Lower lobe of right lung (tissue), 2 donors: ENCODE data around the gene ISG20. TPM values are rescaled to one million over a fixed set of nuclear protein-coding genes. Genes with fewer than 3 reads are reported as not detected.

Experiments
- ATAC-seq, 2 donors: fragments of 200-7000 bp; cut with Tn5 transposase; one replicate each; pipeline ENCODE4 v1.9.1; 2020 to 2022; ENCODE audit warnings: mild to moderate bottlenecking in 2 of 2, moderate library complexity in 2 of 2
- DNase-seq: peaks from one replicate; pipeline ENCODE4 v3.0.0-alpha.2; 2020
- H3K27ac ChIP-seq: fragments of 200-600 bp; one replicate; pipeline ENCODE4 v1.8.0; 2022
- H3K27me3 ChIP-seq: fragments of 200-600 bp; one replicate; pipeline ENCODE4 v1.8.0; 2022; ENCODE audit warnings: low read depth
- H3K36me3 ChIP-seq: fragments of 200-600 bp; one replicate; pipeline ENCODE4 v1.8.0; 2022; ENCODE audit warnings: mild to moderate bottlenecking
- H3K4me1 ChIP-seq: fragments of 200-600 bp; one replicate; pipeline ENCODE4 v1.8.0; 2022
- H3K4me3 ChIP-seq: fragments of 200-600 bp; one replicate; pipeline ENCODE4 v1.8.0; 2022; ENCODE audit warnings: mild to moderate bottlenecking
- H3K9me3 ChIP-seq: fragments of 200-600 bp; one replicate; pipeline ENCODE4 v1.8.0; 2022
- intact Hi-C: fragments of 100-400 bp; cut with DNase I; formaldehyde crosslinking; loops from one replicate; pipeline ENCODE4 v1.11.0; 2022
- total RNA-seq: library from RNA; stranded (reverse); fragmentation: NEBNext Ultra II Directional; extraction: Animal tissue kit (Norgen Biotek cat#: 25700); gene quantifications from one replicate; pipeline ENCODE4 v1.2.1, GENCODE V29; 2021
- TF ChIP-seq, protein P1 (sequence below): fragments of 200-600 bp; IDR thresholded peaks from one replicate; pipeline ENCODE4 v1.8.0; 2022; ENCODE audit warnings: antibody characterized with exemption, mild to moderate bottlenecking
- donor health status: DM: no; HTN: yes; CAD: no; lungs with severe emphysema.

Gene ISG20
- total RNA-seq, 1 donor from 2014 or later, result 32.0 TPM

DNA sequence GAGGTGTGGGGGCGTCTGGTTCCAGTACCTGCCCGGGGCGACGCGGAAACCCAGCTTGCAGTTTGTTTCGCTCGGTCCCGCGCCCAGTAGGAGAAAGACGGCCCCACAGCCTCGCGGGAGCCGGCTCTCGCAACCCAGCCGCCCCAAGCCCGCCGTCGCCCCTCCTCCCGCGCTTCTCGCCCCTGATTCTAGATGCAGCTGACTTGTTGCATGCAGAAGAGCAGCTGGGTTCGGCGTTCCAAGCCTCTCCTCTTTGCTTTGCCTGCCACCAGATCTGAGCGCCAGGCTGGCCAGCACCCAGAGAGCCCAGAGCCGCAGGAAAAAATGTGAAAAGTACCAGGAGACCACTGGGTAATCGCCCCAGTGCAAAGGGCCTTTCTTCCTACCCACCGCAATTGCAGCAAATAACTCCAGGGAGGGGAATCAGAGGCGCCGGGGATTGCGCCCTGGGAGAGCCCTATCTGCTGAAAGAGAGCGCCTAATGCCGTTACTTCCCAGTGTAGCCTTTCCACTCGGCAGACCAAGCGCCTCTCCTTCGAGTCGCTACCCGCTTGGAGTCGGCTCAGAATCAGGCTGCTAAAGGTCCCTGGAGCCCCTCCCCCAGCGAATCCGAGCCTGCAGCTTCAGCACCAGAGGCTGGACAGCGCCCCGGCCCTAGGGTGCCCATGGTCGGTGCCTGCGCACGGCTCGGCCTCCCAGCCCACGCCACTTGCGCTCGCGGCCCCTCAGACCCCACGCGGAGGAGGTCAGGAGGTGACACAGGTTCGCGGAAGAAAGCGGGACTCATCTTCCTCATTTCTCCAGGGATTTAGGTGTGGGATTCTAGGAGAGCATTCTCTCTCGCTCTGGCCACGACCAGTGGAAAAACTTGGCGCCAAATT is 33.4 kb upstream of the ISG20 start:
- no peaks in the 10 kb centered on the region for H3K36me3 ChIP-seq
- intact Hi-C loops, result no loop called here
- ATAC-seq (peak; percentile 61 to 70), DNase-seq (no peak)
- no peaks in the 10 kb centered on the region for H3K9me3 ChIP-seq
- H3K27ac ChIP-seq, result no peak overlapping the region
- H3K4me1 ChIP-seq, result peaks cover 13% of the 10 kb centered on the region
- H3K4me3 ChIP-seq, result no peak overlapping the region
- peaks cover 55% of the 10 kb centered on the region for H3K27me3 ChIP-seq
- TF ChIP-seq, protein P1, sequence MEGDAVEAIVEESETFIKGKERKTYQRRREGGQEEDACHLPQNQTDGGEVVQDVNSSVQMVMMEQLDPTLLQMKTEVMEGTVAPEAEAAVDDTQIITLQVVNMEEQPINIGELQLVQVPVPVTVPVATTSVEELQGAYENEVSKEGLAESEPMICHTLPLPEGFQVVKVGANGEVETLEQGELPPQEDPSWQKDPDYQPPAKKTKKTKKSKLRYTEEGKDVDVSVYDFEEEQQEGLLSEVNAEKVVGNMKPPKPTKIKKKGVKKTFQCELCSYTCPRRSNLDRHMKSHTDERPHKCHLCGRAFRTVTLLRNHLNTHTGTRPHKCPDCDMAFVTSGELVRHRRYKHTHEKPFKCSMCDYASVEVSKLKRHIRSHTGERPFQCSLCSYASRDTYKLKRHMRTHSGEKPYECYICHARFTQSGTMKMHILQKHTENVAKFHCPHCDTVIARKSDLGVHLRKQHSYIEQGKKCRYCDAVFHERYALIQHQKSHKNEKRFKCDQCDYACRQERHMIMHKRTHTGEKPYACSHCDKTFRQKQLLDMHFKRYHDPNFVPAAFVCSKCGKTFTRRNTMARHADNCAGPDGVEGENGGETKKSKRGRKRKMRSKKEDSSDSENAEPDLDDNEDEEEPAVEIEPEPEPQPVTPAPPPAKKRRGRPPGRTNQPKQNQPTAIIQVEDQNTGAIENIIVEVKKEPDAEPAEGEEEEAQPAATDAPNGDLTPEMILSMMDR, result no peak

DNA sequence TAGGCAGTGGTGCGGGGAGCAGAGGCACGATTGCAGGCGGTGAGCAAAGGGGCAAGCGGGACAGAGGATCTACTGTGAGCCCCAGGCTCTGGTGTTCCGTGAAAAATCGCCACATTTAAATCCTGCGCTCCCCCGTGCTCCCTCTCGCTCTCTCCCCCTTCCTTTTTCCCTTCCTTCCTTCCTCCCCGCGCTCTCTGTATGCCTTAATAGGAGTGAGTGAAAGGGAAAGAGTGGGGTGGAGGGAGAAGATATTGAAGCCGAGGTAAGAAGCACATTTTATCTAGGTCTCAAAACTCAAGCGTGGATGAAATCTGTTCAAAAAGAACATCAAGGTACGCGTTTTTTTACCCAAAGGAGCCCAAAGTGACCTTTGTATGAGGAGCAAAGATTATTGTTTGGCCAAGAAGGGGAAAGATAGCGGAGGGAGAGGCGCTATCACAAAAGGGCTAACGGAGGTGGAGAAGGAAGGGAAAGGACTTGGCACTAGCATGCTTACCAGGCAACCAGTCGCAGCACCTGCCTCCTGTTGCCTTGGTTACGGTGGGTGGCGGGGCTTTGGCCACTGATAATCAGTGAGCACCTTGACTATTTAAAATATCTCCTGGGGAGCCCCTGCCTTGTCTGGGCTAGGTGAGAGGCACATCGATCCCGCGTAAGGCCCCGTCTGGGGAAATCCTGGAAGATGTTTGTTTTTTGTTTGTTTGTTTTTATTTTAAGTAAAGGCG is 32.6 kb upstream of the ISG20 start:
- peaks cover 13% of the 10 kb centered on the region for H3K4me1 ChIP-seq
- H3K27me3 ChIP-seq, result peaks cover 55% of the 10 kb centered on the region
- TF ChIP-seq, protein P1, result no peak
- ATAC-seq (no peak), DNase-seq (no peak)
- no peak overlapping the region for H3K27ac ChIP-seq
- no peaks in the 10 kb centered on the region for H3K36me3 ChIP-seq
- H3K9me3 ChIP-seq, result no peaks in the 10 kb centered on the region
- intact Hi-C loops, result no loop called here
- H3K4me3 ChIP-seq, result no peak overlapping the region

DNA sequence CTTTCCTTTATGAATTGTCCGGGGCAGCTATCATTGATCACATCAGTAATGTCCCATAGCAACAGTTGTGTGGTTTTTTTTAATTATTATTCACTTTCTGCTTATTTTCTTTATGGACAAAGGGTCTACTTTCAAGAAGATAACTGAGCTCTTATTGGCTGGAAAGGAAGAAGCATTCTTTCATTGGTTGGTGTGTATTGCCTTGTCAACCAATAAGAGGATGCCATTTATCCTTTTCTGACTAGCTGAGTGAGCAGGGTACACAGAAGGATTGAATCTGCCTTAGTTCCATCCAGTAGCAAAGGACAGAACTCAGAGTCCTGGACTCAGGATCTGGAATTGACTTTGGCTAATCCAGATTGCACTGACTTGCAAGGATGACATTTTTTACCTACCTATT is 30.9 kb upstream of the ISG20 start:
- H3K27ac ChIP-seq, result no peak overlapping the region
- no peak for DNase-seq
- peaks cover 13% of the 10 kb centered on the region for H3K4me1 ChIP-seq
- intact Hi-C loops, result no loop called here
- H3K27me3 ChIP-seq, result peaks cover 55% of the 10 kb centered on the region
- ATAC-seq, result no peak
- TF ChIP-seq, protein P1, result no peak
- no peak overlapping the region for H3K4me3 ChIP-seq
- no peaks in the 10 kb centered on the region for H3K36me3 ChIP-seq
- no peaks in the 10 kb centered on the region for H3K9me3 ChIP-seq

DNA sequence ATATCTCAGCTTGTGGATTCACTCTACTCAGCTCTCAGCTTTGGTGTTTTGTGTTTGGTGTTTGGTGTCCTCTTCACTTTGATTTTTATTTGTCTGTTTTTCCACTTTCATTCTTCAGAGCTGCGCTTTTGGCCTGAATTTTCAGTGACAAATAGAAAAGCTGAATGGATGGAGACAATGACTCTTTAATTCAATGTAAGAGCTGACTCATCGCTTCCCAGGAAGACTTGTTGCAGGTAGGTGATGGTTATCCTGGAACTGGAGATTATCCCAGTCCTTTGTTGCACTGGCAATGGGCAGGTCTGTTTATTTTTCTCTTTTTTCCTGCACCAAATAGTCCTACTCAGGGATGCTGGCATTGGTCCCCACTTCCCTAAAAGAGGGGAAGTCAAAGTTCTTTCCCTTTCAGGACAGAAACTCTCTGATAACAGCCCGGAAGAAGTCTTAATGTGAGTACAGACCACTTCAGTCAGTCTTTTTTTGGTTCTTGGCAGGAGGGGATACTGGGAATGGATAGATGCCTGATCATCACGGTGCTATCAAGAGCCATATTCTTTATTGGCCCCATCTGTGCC is 30.1 kb upstream of the ISG20 start:
- DNase-seq (no peak), ATAC-seq (no peak)
- peaks cover 48% of the 10 kb centered on the region for H3K27me3 ChIP-seq
- H3K27ac ChIP-seq, result no peak overlapping the region
- H3K36me3 ChIP-seq, result no peaks in the 10 kb centered on the region
- no peak overlapping the region for H3K4me3 ChIP-seq
- H3K9me3 ChIP-seq, result no peaks in the 10 kb centered on the region
- intact Hi-C loops, result no loop called here
- TF ChIP-seq, protein P1, result no peak
- peaks cover 13% of the 10 kb centered on the region for H3K4me1 ChIP-seq

DNA sequence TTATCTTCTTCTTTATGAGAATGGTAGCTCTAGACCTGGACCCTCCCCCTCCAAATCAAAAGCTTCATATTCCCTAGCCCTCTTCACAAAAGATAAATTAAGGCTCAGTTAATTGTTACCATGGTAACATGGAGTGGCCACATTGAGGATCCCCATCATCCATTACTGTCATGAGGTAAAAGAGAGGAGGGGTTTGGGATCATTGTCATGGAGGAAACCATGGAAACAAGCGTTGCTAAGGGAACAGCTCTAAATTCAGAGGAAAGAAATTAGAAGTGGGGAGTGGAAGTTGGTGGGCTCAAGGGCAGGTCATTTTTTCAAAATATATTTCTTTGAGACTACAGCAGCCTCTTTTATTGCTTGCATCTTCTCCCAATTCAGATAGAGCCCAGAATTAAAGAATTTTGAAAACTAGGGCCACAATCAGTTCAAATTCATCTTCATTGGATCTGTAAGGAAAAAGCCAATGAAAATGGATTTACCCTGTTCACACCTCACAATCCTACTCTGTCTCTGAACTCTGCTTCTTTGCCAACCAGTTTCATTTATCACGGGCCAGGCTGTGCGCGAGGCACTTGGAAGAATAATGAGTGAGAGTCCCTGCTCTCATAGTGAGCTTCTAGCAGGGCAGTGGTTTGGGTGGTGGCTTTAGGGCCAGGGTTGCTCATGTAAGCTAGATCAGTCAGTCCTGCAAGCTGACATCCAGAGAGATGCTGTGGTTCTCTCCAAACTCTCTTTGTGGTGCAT is 29.3 kb upstream of the ISG20 start:
- H3K9me3 ChIP-seq, result no peaks in the 10 kb centered on the region
- DNase-seq (no peak), ATAC-seq (no peak)
- intact Hi-C loops, result no loop called here
- TF ChIP-seq, protein P1, result no peak
- H3K27ac ChIP-seq, result no peak overlapping the region
- H3K36me3 ChIP-seq, result no peaks in the 10 kb centered on the region
- H3K4me3 ChIP-seq, result no peak overlapping the region
- peaks cover 39% of the 10 kb centered on the region for H3K27me3 ChIP-seq
- peaks cover 11% of the 10 kb centered on the region for H3K4me1 ChIP-seq
